Breast epithelium (tissue), 4 donors: Measurements from ENCODE around the gene AXIN2. TPM values are rescaled to one million over a fixed set of nuclear protein-coding genes. Genes with fewer than 3 reads are reported as not detected.
"Not testable (repeated sequence)": the region's sequence is repeated elsewhere in the genome, so short reads cannot be mapped to it uniquely, and the experiment has no call there.

Source experiments
- DNase-seq, 2 donors: peaks; one replicate each; pipeline ENCODE4 v3.0.0-alpha.2; 2019; ENCODE audit warnings: low spot score in 2 of 2
- H3K27ac ChIP-seq, 2 donors: fragments of 200-600 bp; sonication (generic) in 1 of 2; one replicate each; pipeline ENCODE4 v1.5.1; 2016 to 2019; ENCODE audit warnings: mild to moderate bottlenecking in 1 of 2
- H3K27me3 ChIP-seq, 2 donors: fragments of 200-600 bp; sonication (generic) in 1 of 2; one replicate each; pipeline versions ENCODE4 v1.5.1 to v1.6.0; 2017 to 2019; ENCODE audit warnings: control low read depth in 1 of 2, mild to moderate bottlenecking in 1 of 2
- H3K36me3 ChIP-seq: fragments of 200-600 bp; one replicate; pipeline ENCODE4 v1.5.1; 2019
- H3K4me1 ChIP-seq, 2 donors: fragments of 200-600 bp; sonication (generic); one replicate each; pipeline ENCODE4 v1.5.1; 2016 to 2019; ENCODE audit warnings: control low read depth in 1 of 2
- H3K4me3 ChIP-seq, 3 donors: fragments of 200-600 bp; sonication (generic); 1 replicate in 2 of 3; 2 replicates in 1 of 3; pipeline ENCODE4 v1.5.1; 2016 to 2019; ENCODE audit warnings: mild to moderate bottlenecking in 3 of 3, moderate library complexity in 2 of 3
- H3K9me3 ChIP-seq, 2 donors: fragments of 200-600 bp; sonication (generic) in 1 of 2; one replicate each; pipeline ENCODE4 v1.5.1; 2016 to 2019; ENCODE audit warnings: control low read depth in 1 of 2
- POLR2A ChIP-seq: fragments of 450-650 bp; IDR thresholded peaks from one replicate; pipeline ENCODE4 v1.6.1; 2016; ENCODE audit warnings: antibody characterized with exemption, mild to moderate bottlenecking, moderate library complexity
- POLR2AphosphoS5 ChIP-seq, 3 donors: sonication (generic); formaldehyde crosslinking; IDR thresholded peaks; one replicate each; pipeline ENCODE4 v1.6.1; 2017; ENCODE audit warnings: antibody characterized with exemption in 3 of 3
- intact Hi-C: fragments of 100-400 bp; cut with DNase I; formaldehyde crosslinking; loops from one replicate; pipeline ENCODE4 v1.15.1; 2023; ENCODE audit warnings: low total_unique reads
- total RNA-seq, 3 donors: library from RNA; depleted of rRNA; stranded (reverse); fragments of >200 nt; gene quantifications; one replicate each; pipeline ENCODE4 v1.1.0, GENCODE V29; 2016
- TF ChIP-seq, protein P1 (sequence below), 3 donors: fragments of 450-650 bp; IDR thresholded peaks; one replicate each; pipeline ENCODE4 v1.5.1; 2016 to 2017; ENCODE audit warnings: antibody characterized with exemption in 3 of 3, mild to moderate bottlenecking in 3 of 3, moderate library complexity in 3 of 3

AXIN2 gene
- total RNA-seq, 3 donors from 2014 or later, result 8.3 to 13.1 (median 10.5) TPM

GRCh38 chr17:65529040-65529633 lies 32.3 kb downstream of the AXIN2 start:
- Histone ChIP-seq H3K4me3 (no peak overlapping the region), H3K36me3 (no peaks in the 10 kb centered on the region), H3K9me3 (no peaks in the 10 kb centered on the region), H3K27me3 (no peaks in the 10 kb centered on the region), H3K4me1 (peaks cover 13 to 19% of the 10 kb centered on the region in 2 donors), H3K27ac (no peak overlapping the region)
- DNase-seq, result no peak
- intact Hi-C loops, result no loop called here
- TF ChIP-seq POLR2A, result no peak
- no peak for TF ChIP-seq POLR2AphosphoS5 (IDR thresholded peaks at IDR 0.05)
- TF ChIP-seq, protein P1, sequence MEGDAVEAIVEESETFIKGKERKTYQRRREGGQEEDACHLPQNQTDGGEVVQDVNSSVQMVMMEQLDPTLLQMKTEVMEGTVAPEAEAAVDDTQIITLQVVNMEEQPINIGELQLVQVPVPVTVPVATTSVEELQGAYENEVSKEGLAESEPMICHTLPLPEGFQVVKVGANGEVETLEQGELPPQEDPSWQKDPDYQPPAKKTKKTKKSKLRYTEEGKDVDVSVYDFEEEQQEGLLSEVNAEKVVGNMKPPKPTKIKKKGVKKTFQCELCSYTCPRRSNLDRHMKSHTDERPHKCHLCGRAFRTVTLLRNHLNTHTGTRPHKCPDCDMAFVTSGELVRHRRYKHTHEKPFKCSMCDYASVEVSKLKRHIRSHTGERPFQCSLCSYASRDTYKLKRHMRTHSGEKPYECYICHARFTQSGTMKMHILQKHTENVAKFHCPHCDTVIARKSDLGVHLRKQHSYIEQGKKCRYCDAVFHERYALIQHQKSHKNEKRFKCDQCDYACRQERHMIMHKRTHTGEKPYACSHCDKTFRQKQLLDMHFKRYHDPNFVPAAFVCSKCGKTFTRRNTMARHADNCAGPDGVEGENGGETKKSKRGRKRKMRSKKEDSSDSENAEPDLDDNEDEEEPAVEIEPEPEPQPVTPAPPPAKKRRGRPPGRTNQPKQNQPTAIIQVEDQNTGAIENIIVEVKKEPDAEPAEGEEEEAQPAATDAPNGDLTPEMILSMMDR (IDR thresholded peaks at IDR 0.05), result no peak

- Histone ChIP-seq H3K36me3 (no peaks in the 10 kb centered on the region), H3K4me1 (peaks cover 13 to 19% of the 10 kb centered on the region in 2 donors), H3K27me3 (no peaks in the 10 kb centered on the region), H3K27ac (no peak overlapping the region), H3K4me3 (no peak overlapping the region), H3K9me3 (no peaks in the 10 kb centered on the region)
- intact Hi-C loops, result no loop called here
- no peak for DNase-seq
- no peak for TF ChIP-seq POLR2AphosphoS5 (IDR thresholded peaks at IDR 0.05)
- TF ChIP-seq, protein P1 (IDR thresholded peaks at IDR 0.05), result no peak
- TF ChIP-seq POLR2A, result no peak
These were observed 33.4 kb downstream of the AXIN2 start for GRCh38 chr17:65527857-65528591.

GRCh38 chr17:65527381-65527780 lies 34.1 kb downstream of the AXIN2 start:
- intact Hi-C loops, result no loop called here
- no peak for DNase-seq
- H3K4me1 ChIP-seq, result peaks cover 13 to 17% of the 10 kb centered on the region in 2 donors
- H3K4me3 ChIP-seq, result no peak overlapping the region
- H3K27ac ChIP-seq, result no peak overlapping the region
- H3K36me3 ChIP-seq, result no peaks in the 10 kb centered on the region
- TF ChIP-seq, protein P1 (IDR thresholded peaks at IDR 0.05), result no peak
- no peak for TF ChIP-seq POLR2A
- no peak for TF ChIP-seq POLR2AphosphoS5 (IDR thresholded peaks at IDR 0.05)
- H3K27me3 ChIP-seq, result no peaks in the 10 kb centered on the region
- H3K9me3 ChIP-seq, result no peaks in the 10 kb centered on the region

DNA sequence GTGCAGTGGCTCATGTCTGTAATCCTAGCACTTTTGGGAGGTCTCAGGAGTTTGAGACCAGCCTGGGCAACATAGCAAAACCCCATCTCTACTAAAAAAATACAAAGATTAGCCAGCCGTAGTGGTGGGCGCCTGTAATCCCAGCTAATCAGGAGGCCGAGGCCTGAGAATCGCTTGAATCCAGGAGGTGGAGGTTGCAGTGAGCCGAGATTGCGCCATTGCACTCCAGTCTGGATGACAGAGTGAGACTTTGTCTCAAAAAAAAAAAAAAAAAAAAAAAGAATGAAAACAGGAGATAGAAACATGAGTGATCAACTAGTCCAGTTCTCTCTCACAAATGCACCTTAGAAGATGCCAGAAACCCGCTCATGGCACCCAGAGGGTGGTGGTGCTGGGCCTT lies 34.6 kb downstream of the AXIN2 start:
- H3K9me3 ChIP-seq, H3K27me3 ChIP-seq, H3K36me3 ChIP-seq, intact Hi-C loops, H3K4me3 ChIP-seq, DNase-seq, H3K27ac ChIP-seq: not testable (repeated sequence)
- H3K4me1 ChIP-seq, result peaks cover 9 to 11% of the 10 kb centered on the region in 2 donors

GRCh38 chr17:65523853-65524664 lies 37.4 kb downstream of the AXIN2 start:
- Histone ChIP-seq H3K4me1 (no peaks in the 10 kb centered on the region), H3K27ac (no peak overlapping the region), H3K36me3 (no peaks in the 10 kb centered on the region), H3K9me3 (no peaks in the 10 kb centered on the region), H3K4me3 (no peak overlapping the region), H3K27me3 (no peaks in the 10 kb centered on the region)
- TF ChIP-seq POLR2A, result no peak
- TF ChIP-seq, protein P1 (IDR thresholded peaks at IDR 0.05), result no peak
- TF ChIP-seq POLR2AphosphoS5 (IDR thresholded peaks at IDR 0.05), result no peak
- no peak for DNase-seq
- intact Hi-C loops, result no loop called here
